Osteoblast (primary cell): ENCODE measurements around the gene MPIG6B. TPM values are rescaled to one million over a fixed set of nuclear protein-coding genes. Genes with fewer than 3 reads are reported as not detected.

Experiments used
- DNase-seq: peaks from one replicate; pipeline ENCODE4 v3.0.0; 2011; ENCODE audit warnings: low spot score, mixed read lengths; ENCODE audit not compliant: insufficient read length; ENCODE audit errors: missing footprints
- H2AFZ ChIP-seq: 2 replicates; pipeline ENCODE4 v1.6.0; 2011; ENCODE audit warnings: mild to moderate bottlenecking, low read length
- H3K27ac ChIP-seq: 2 replicates; pipeline ENCODE4 v1.5.1; 2011; ENCODE audit warnings: mild to moderate bottlenecking, low read depth, low read length, moderate library complexity
- H3K27me3 ChIP-seq: 2 replicates; pipeline ENCODE4 v1.6.0; 2012; ENCODE audit warnings: mild to moderate bottlenecking, control low read depth, inconsistent platforms, low read length, moderate library complexity; ENCODE audit not compliant: insufficient read depth
- H3K36me3 ChIP-seq: 2 replicates; pipeline ENCODE4 v1.5.1; 2011; ENCODE audit warnings: mild to moderate bottlenecking, low read length, control low read depth, moderate library complexity; ENCODE audit not compliant: insufficient read depth
- H3K4me1 ChIP-seq: 2 replicates; pipeline ENCODE4 v1.5.1; 2011; ENCODE audit warnings: mild to moderate bottlenecking, low read length, control low read depth, moderate library complexity; ENCODE audit not compliant: insufficient read depth
- H3K4me2 ChIP-seq: 2 replicates; pipeline ENCODE4 v1.6.0; 2011; ENCODE audit warnings: mild to moderate bottlenecking, low read length; ENCODE audit not compliant: insufficient read depth
- H3K4me3 ChIP-seq: fragments of 200-600 bp; sonication (generic); 3 replicates; pipeline ENCODE4 v1.5.1; 2012; ENCODE audit warnings: mild to moderate bottlenecking, low read length, inconsistent platforms; ENCODE audit not compliant: insufficient read depth
- H3K79me2 ChIP-seq: 2 replicates; pipeline ENCODE4 v1.6.0; 2012; ENCODE audit warnings: mild to moderate bottlenecking, low read length, control low read depth, inconsistent platforms; ENCODE audit not compliant: insufficient read depth
- H3K9me3 ChIP-seq: 2 replicates; pipeline ENCODE4 v1.5.1; 2011; ENCODE audit warnings: low read depth, low read length, control low read depth
- H4K20me1 ChIP-seq: 2 replicates; pipeline ENCODE4 v1.6.0; 2012; ENCODE audit warnings: mild to moderate bottlenecking, low read length, control low read depth; ENCODE audit not compliant: insufficient read depth
- CTCF ChIP-seq: IDR thresholded peaks from 2 replicates; pipeline ENCODE4 v1.5.1; 2011; ENCODE audit warnings: mild to moderate bottlenecking, low read depth, low read length, moderate library complexity; ENCODE audit errors: extremely low read depth
- total RNA-seq: library from RNA; depleted of rRNA; stranded (reverse); fragments of >200 nt; gene quantifications from 2 replicates; pipeline ENCODE4 v1.2.3, GENCODE V29; 2012

Gene MPIG6B
- total RNA-seq, 1 donor, result not detected

- Histone ChIP-seq H3K4me2 (peak overlapping the region; percentile 92), H3K4me3 (no peak overlapping the region), H4K20me1 (peaks cover 13% of the 10 kb centered on the region)
These were observed 22.3 kb upstream of the MPIG6B start for GRCh38 chr6:31700740-31701401.

GRCh38 chr6:31701666-31702404 lies 21.3 kb upstream of the MPIG6B start:
- peaks cover 10% of the 10 kb centered on the region for H3K4me1 ChIP-seq
- DNase-seq, result peak; percentile 61
- H3K79me2 ChIP-seq, result peaks cover 39% of the 10 kb centered on the region
- H3K4me3 ChIP-seq, result peak overlapping the region; percentile 88
- H3K4me2 ChIP-seq, result peak overlapping the region; percentile 92
- H2AFZ ChIP-seq, result peak overlapping the region; percentile 83
- no peaks in the 10 kb centered on the region for H3K9me3 ChIP-seq
- H3K27ac ChIP-seq, result peak overlapping the region; percentile 94
- H3K27me3 ChIP-seq, result no peaks in the 10 kb centered on the region
- TF ChIP-seq CTCF, result no peak
- peaks cover 13% of the 10 kb centered on the region for H4K20me1 ChIP-seq
- H3K36me3 ChIP-seq, result peaks cover 17% of the 10 kb centered on the region

More at GRCh38 chr6:31700740-31701401, 22.3 kb upstream of the MPIG6B start:
- DNase-seq, result no peak
- Histone ChIP-seq H3K36me3 (peaks cover 22% of the 10 kb centered on the region), H3K27me3 (no peaks in the 10 kb centered on the region), H3K79me2 (peaks cover 39% of the 10 kb centered on the region), H3K27ac (no peak overlapping the region), H2AFZ (no peak overlapping the region), H3K9me3 (no peaks in the 10 kb centered on the region), H3K4me1 (peaks cover 10% of the 10 kb centered on the region)
- TF ChIP-seq CTCF, result no peak

- peaks cover 10% of the 10 kb centered on the region for H3K4me1 ChIP-seq
- peaks cover 39% of the 10 kb centered on the region for H3K79me2 ChIP-seq
- H2AFZ ChIP-seq, result peak overlapping the region; percentile 83
- no peaks in the 10 kb centered on the region for H3K9me3 ChIP-seq
- H4K20me1 ChIP-seq, result peaks cover 11% of the 10 kb centered on the region
- H3K36me3 ChIP-seq, result peaks cover 13% of the 10 kb centered on the region
- TF ChIP-seq CTCF, result no peak
- peak overlapping the region; percentile 92 for H3K4me2 ChIP-seq
- peak overlapping the region; percentile 94 for H3K27ac ChIP-seq
- peak; percentile 76 for DNase-seq
- H3K27me3 ChIP-seq, result no peaks in the 10 kb centered on the region
- H3K4me3 ChIP-seq, result peak overlapping the region; percentile 88
These were observed 20.8 kb upstream of the MPIG6B start for GRCh38 chr6:31702405-31702818.
